Transverse colon (tissue), 4 donors: Measurements from ENCODE around the gene GATA5. TPM values are rescaled to one million over a fixed set of nuclear protein-coding genes. Genes with fewer than 3 reads are reported as not detected.

ENCODE experiments used
- DNase-seq: peaks from one replicate; pipeline ENCODE4 v3.0.0-alpha.2; 2019
- H3K27ac ChIP-seq, 4 donors: fragments of 200-600 bp; sonication (generic); 2 replicates each; pipeline ENCODE4 v1.5.1; 2016 to 2018; ENCODE audit warnings: inconsistent platforms in 4 of 4
- H3K27me3 ChIP-seq: fragments of 200-600 bp; sonication (generic); 2 replicates; pipeline ENCODE4 v1.5.1; 2017; ENCODE audit warnings: inconsistent platforms
- H3K36me3 ChIP-seq, 4 donors: fragments of 200-600 bp; sonication (generic); 2 replicates each; pipeline ENCODE4 v1.5.1; 2017 to 2019; ENCODE audit warnings: inconsistent platforms in 4 of 4
- H3K4me1 ChIP-seq, 4 donors: fragments of 200-600 bp; sonication (generic); 2 replicates each; pipeline ENCODE4 v1.5.1; 2017 to 2020; ENCODE audit warnings: inconsistent platforms in 4 of 4
- H3K4me3 ChIP-seq, 4 donors: fragments of 200-600 bp; sonication (generic); 1 replicate in 1 of 4; 2 replicates in 3 of 4; pipeline versions ENCODE4 v1.5.1 to v1.6.1; 2017 to 2019; ENCODE audit warnings: inconsistent platforms in 4 of 4
- H3K9me3 ChIP-seq, 2 donors: fragments of 200-600 bp; sonication (generic); 2 replicates each; pipeline ENCODE4 v1.5.1; 2017 to 2019; ENCODE audit warnings: inconsistent platforms in 2 of 2
- CTCF ChIP-seq, 5 experiments: fragments of 200-600 bp in 3 of 5; fragments of 450-650 bp in 2 of 5; sonication (generic) in 3 of 5; IDR thresholded peaks; 1 replicate in 2 of 5; 2 replicates in 3 of 5; pipeline ENCODE4 v1.5.1; 2016 to 2017; ENCODE audit warnings: antibody characterized with exemption in 5 of 5, inconsistent platforms in 3 of 5, mild to moderate bottlenecking in 2 of 5, moderate library complexity in 1 of 5
- EP300 ChIP-seq: sonication (generic); formaldehyde crosslinking; IDR thresholded peaks from one replicate; pipeline ENCODE4 v1.6.1; 2017; ENCODE audit warnings: antibody characterized with exemption, low read depth
- POLR2A ChIP-seq: fragments of 450-650 bp; IDR thresholded peaks from one replicate; pipeline ENCODE4 v1.6.1; 2016; ENCODE audit warnings: antibody characterized with exemption, mild to moderate bottlenecking, moderate library complexity
- POLR2AphosphoS5 ChIP-seq, 3 donors: sonication (generic); formaldehyde crosslinking; IDR thresholded peaks; one replicate each; pipeline ENCODE4 v1.6.1; 2016; ENCODE audit warnings: antibody characterized with exemption in 3 of 3
- WGBS, 2 donors: methylation state at CpG; one replicate each; pipeline ENCODE4 v1.1.5; 2018; ENCODE audit warnings: low coverage in 1 of 2; 5-methylcytosine and 5-hydroxymethylcytosine counted together
- in situ Hi-C, 4 donors: fragments of 200-750 bp; cut with MboI; loops; one replicate each; pipeline versions ENCODE4 v1.15.0 to v1.15.1; 2017; ENCODE audit warnings: low sequenced_read_pairs in 3 of 4, low pct_ligation_motif_present in 1 of 4, low pct_unique_long_range_greater_than_20kb in 1 of 4
- intact Hi-C: fragments of 100-400 bp; cut with DNase I; formaldehyde crosslinking; loops from one replicate; pipeline ENCODE4 v1.15.1; 2023; ENCODE audit warnings: low total_unique reads
- total RNA-seq, 4 donors: library from RNA; depleted of rRNA; stranded (reverse); fragments of >200 nt; gene quantifications; one replicate each; pipeline ENCODE4 v1.1.0, GENCODE V29; 2016

Gene GATA5
- total RNA-seq, 4 donors from 2014 or later = not detected

- WGBS, 2 donors = 83% methylated on average over 10 of the region's 10 CpGs; no CpG with 5 or more reads in 1 of the 2 donors
Observed at GRCh38 chr20:62464425-62464770, 11.4 kb downstream of the GATA5 start.

GRCh38 chr20:62463651-62464424 is 12.0 kb downstream of the GATA5 start:
- Histone ChIP-seq H3K4me3 (no peak overlapping the region), H3K4me1 (no peaks in the 10 kb centered on the region), H3K36me3 (no peaks in the 10 kb centered on the region), H3K27me3 (peaks cover 18% of the 10 kb centered on the region), H3K27ac (no peak overlapping the region), H3K9me3 (no peaks in the 10 kb centered on the region)
- intact Hi-C loops = no loop called here
- DNase-seq = no peak
- in situ Hi-C loops = no loop called here
- WGBS, 2 donors = 90% methylated on average over 25 of the region's 25 CpGs; no CpG with 5 or more reads in 1 of the 2 donors
- TF ChIP-seq POLR2A (no peak), CTCF (IDR thresholded peaks at IDR 0.05) (no peak), POLR2AphosphoS5 (IDR thresholded peaks at IDR 0.05) (no peak), EP300 (no peak)

More at GRCh38 chr20:62464425-62464770, 11.4 kb downstream of the GATA5 start:
- intact Hi-C loops (no loop called here), in situ Hi-C loops (no loop called here)
- Histone ChIP-seq H3K27me3 (peaks cover 18% of the 10 kb centered on the region), H3K4me1 (no peaks in the 10 kb centered on the region), H3K9me3 (no peaks in the 10 kb centered on the region), H3K4me3 (no peak overlapping the region), H3K36me3 (no peaks in the 10 kb centered on the region), H3K27ac (no peak overlapping the region)
- DNase-seq = no peak
- TF ChIP-seq POLR2A (no peak), CTCF (IDR thresholded peaks at IDR 0.05) (no peak), EP300 (no peak), POLR2AphosphoS5 (IDR thresholded peaks at IDR 0.05) (no peak)

GRCh38 chr20:62462976-62463592 is 12.7 kb downstream of the GATA5 start:
- no peak for TF ChIP-seq POLR2A
- no peak for TF ChIP-seq POLR2AphosphoS5 (IDR thresholded peaks at IDR 0.05)
- TF ChIP-seq EP300 = no peak
- TF ChIP-seq CTCF (IDR thresholded peaks at IDR 0.05) = no peak
- H3K4me1 ChIP-seq = no peaks in the 10 kb centered on the region
- 65 to 71% methylated on average over 9 to 15 of the region's 15 CpGs for WGBS, 2 donors
- peaks cover 12% of the 10 kb centered on the region for H3K27me3 ChIP-seq
- intact Hi-C loops (no loop called here), in situ Hi-C loops (no loop called here)
- DNase-seq = no peak
- H3K36me3 ChIP-seq = no peaks in the 10 kb centered on the region
- H3K4me3 ChIP-seq = no peak overlapping the region
- no peak overlapping the region for H3K27ac ChIP-seq
- H3K9me3 ChIP-seq = no peaks in the 10 kb centered on the region

GRCh38 chr20:62461834-62462233 is 14.0 kb downstream of the GATA5 start:
- intact Hi-C loops (no loop called here), in situ Hi-C loops (no loop called here)
- Histone ChIP-seq H3K27ac (no peak overlapping the region), H3K27me3 (peaks cover 19% of the 10 kb centered on the region), H3K4me1 (no peaks in the 10 kb centered on the region), H3K4me3 (no peak overlapping the region), H3K9me3 (no peaks in the 10 kb centered on the region), H3K36me3 (no peaks in the 10 kb centered on the region)
- TF ChIP-seq EP300 = no peak
- no peak for TF ChIP-seq POLR2A
- no peak for TF ChIP-seq CTCF (IDR thresholded peaks at IDR 0.05)
- no peak for TF ChIP-seq POLR2AphosphoS5 (IDR thresholded peaks at IDR 0.05)
- 85% methylated on average over 13 of the region's 13 CpGs; no CpG with 5 or more reads in 1 of the 2 donors for WGBS, 2 donors
- DNase-seq = no peak
